Limb (tissue), 2 donors: ENCODE data around the gene ACSL4.
A peak's percentile ranks its signal among the peaks of the same experiment; 100 is the strongest.

Experiments used
- DNase-seq, 2 donors: peaks; one replicate each; pipeline ENCODE4 v3.0.0-alpha.2; 2016; ENCODE audit errors: extremely low spot score in 2 of 2

Gene ACSL4

DNA sequence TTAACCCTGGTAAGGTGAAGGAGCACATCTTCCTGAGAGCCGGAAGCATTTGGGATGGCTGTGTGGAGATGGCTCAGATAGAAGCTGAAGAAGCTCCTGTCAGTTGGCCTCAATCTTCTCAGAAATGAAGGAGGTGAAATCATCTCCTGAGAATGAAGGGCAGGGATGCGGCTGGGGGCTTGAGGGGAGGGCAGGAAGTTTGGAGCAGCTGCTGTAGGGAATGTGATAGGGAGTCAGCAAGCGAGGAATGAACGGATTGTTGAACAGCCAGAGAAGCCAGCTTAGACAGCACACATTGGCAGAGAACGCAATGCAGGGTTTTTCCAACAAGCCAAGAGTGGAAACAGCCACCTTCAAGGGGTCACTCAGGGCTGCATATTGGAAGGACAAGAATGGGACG, 118.1 kb downstream of the ACSL4 start:
- no peak for DNase-seq

DNA sequence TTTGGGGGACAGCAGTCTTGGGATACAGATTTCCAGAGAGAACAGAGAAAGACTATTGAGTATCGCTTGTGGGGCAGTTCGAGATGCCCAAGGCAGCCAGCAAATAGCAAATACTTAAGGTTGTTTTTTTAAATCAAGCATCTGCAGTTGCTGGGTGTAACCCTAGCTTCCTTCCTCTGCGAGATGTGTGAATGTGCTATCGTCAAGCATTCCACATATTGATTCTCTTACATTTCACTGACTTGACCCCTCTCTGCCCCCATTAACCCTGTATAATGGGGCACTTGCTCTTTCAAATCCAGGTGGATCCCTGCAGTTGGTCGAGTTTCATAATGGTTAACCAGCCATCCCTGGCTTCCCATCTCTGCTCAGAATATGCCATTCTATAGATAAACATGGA, 131.6 kb downstream of the ACSL4 start:
- no peak for DNase-seq

- peak; percentile 30 to 54 for DNase-seq
Measured at GRCh38 chrX:109600237-109600651, 132.8 kb downstream of the ACSL4 start.

GRCh38 chrX:109596015-109596414, 137.0 kb downstream of the ACSL4 start:
- no peak for DNase-seq
